Motor neuron (in vitro differentiated cells): ENCODE results near the gene CARMIL1. TPM values are rescaled to one million over a fixed set of nuclear protein-coding genes. Genes with fewer than 3 reads are reported as not detected.
"Not testable (repeated sequence)": the region's sequence is repeated elsewhere in the genome, so short reads cannot be mapped to it uniquely, and the experiment has no call there.

Source experiments
- ATAC-seq, 8 experiments: fragments of 200-7000 bp; cut with Tn5 transposase; replicated peaks in 6 of 8; 2 replicates each; pipeline ENCODE4 v1.8.0; 2021; ENCODE audit warnings: mild to moderate bottlenecking in 8 of 8, moderate library complexity in 8 of 8
- H3K27ac ChIP-seq, 2 donors: fragments of 250-450 bp; sonication (Bioruptor Pico); 2 replicates each; pipeline ENCODE4 v1.9.0; 2021; ENCODE audit warnings: antibody characterized with exemption in 2 of 2, mild to moderate bottlenecking in 2 of 2, moderate library complexity in 1 of 2
- H3K4me1 ChIP-seq, 2 donors: fragments of 250-450 bp; sonication (Bioruptor Pico); replicated peaks in 1 of 2; 2 replicates each; pipeline ENCODE4 v1.6.1; 2021; ENCODE audit warnings: antibody characterized with exemption in 2 of 2, mild to moderate bottlenecking in 2 of 2, moderate library complexity in 1 of 2
- H3K4me3 ChIP-seq, 5 donors: fragments of 250-450 bp; sonication (Bioruptor Pico); 2 replicates each; pipeline ENCODE4 v1.9.0; 2021; ENCODE audit warnings: antibody characterized with exemption in 5 of 5, mild to moderate bottlenecking in 5 of 5, moderate library complexity in 4 of 5
- WGBS, 10 experiments: fragments of 450-650 bp; shearing (Covaris generic); methylation state at CpG; one replicate each; pipeline ENCODE4 v1.0.0; 2022; 5-methylcytosine and 5-hydroxymethylcytosine counted together
- in situ Hi-C, 9 experiments: fragments of 400-800 bp; cut with MboI; loops; one replicate each; pipeline ENCODE4 v1.15.0; 2021; ENCODE audit warnings: low sequenced_read_pairs in 9 of 9, low pct_unique_long_range_greater_than_20kb in 2 of 9; ENCODE audit not compliant: unreplicated experiment in 9 of 9
- total RNA-seq, 8 experiments: library from RNA; unstranded; fragments of 300-600 nt; gene quantifications; 2 replicates each; pipeline versions ENCODE4 v1.2.3 to v1.2.4, GENCODE V29; 2022

The CARMIL1 gene
- total RNA-seq, 8 experiments from 2014 or later = 1.7 to 52.5 (median 6.4) TPM

DNA sequence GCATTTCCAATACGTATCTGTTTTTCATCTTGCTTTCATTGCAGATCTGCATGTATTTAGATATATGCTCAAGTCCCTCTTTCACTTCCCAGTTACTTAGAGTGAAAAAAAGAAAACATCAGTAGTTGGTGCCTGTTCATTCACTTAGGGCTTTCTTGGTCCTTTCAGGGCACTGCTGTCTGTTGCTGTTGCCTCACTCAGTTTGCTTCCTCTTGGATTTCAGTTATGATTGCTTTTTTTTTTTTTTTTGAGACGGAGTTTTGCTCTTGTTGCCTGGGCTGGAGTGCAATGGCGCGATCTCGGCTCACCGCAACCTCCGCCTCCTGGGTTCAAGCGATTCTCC, 19.3 kb downstream of the CARMIL1 start:
- not testable (repeated sequence) for ATAC-seq

DNA sequence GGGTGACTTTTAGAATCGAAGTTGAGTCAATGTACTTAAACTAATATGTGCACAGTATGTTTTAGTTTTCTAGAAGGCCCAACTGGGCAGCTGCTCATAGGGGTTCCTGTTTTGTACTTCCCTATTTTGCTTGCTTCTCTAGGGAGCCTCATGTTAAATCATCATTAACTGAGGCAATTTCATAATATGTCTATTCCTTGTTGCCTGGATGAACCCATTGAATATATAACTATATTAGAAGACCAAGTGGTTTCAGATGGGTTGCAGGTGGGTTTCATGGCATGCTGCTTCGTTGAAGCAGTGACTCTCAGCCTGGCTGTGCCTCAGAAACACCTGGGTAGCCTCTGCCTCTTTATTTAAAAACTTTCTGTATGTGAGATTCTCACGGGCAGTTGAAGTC, 22.2 kb downstream of the CARMIL1 start:
- no peak for ATAC-seq
- WGBS, 10 experiments = 55 to 100% (median 78%) methylated on average over 1 to 3 of the region's 3 CpGs; no CpG with 5 or more reads in 3 of the 10 experiments
- no peak overlapping the region for H3K4me3 ChIP-seq
- peaks cover 8 to 10% of the 10 kb centered on the region in 2 donors for H3K4me1 ChIP-seq
- in situ Hi-C loops = no loop called here
- H3K27ac ChIP-seq = no peak overlapping the region

More for the DNA sequence above, 19.3 kb downstream of the CARMIL1 start:
- WGBS, 10 experiments = 80 to 100% (median 95%) methylated on average over 1 to 8 of the region's 8 CpGs; no CpG with 5 or more reads in 1 of the 10 experiments
- peaks cover 8 to 10% of the 10 kb centered on the region in 2 donors for H3K4me1 ChIP-seq
- in situ Hi-C loops, H3K4me3 ChIP-seq, H3K27ac ChIP-seq: not testable (repeated sequence)

DNA sequence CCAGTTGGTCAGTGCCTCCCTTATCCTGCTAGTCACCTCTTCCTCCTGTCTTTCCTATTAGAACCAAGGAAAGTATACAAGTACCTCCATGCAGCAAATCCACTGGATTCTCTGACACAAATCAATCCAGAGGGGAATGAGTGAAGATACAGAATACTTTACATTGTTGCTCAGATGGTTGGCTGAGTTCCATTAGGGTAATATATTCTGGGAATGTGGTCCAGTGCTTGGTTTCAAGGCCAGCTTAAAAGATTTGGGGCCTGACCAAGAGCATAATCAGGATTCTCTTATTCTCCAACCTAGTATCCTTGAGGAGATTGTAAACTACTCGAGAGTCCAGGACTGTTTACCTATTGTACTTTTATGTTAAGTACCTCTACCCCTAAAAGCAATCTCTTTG, 23.0 kb downstream of the CARMIL1 start:
- no peak overlapping the region for H3K4me3 ChIP-seq
- H3K4me1 ChIP-seq = peaks cover 8 to 10% of the 10 kb centered on the region in 2 donors
- ATAC-seq = no peak
- WGBS, 10 experiments = 20 to 100% (median 73%) methylated on average over 1 of the region's 1 CpG; no CpG with 5 or more reads in 6 of the 10 experiments
- no peak overlapping the region for H3K27ac ChIP-seq
- in situ Hi-C loops = no loop called here

DNA sequence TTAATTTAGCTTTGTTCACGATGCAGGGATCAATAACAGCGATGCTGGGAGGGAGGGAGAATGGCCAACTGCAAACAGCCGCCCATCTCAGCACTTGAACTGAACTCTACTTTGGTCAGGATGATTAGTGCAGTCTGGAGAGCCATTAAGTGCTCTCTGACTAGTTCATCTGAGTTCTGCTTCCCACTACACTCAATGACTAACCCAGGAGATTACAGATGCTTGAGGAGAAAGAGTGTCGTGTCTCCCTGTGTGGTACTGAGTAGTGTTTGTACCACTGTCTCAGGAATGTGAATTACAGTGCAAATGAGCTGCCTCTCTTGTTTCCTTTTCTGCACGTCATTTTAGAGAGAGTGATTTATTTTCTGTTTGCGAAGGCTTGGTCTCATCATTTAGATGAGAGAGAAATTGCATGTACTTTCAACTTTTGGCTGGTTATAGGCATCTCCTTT, 23.5 kb downstream of the CARMIL1 start:
- Histone ChIP-seq H3K4me3 (no peak overlapping the region), H3K4me1 (peaks cover 8 to 10% of the 10 kb centered on the region in 2 donors), H3K27ac (no peak overlapping the region)
- ATAC-seq = peak; percentile 72 to 99 (median 92)
- in situ Hi-C loops = no loop called here
- WGBS, 10 experiments = 0 to 67% (median 35%) methylated on average over 1 to 5 of the region's 6 CpGs; no CpG with 5 or more reads in 1 of the 10 experiments

DNA sequence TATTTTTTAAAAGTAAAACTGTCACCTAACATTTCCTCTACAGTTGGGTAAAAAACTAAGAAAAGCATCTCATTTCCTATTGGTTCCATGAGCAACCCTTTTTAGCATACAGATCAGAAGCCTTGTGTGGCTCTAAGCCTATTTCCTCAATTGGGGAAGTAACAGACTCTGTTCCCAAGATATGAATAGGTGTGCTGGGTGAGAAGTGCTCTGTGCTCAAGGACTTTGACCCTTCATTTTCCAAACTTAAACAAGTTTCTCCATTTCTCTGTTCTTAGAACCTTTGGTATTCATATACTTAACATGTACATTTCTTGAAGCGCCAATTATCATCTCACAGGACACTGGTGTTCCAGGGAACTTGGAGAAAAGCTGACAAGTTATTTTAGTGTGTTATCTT, 24.1 kb downstream of the CARMIL1 start:
- peak in 1 of 8 experiments; percentile 16 for ATAC-seq
- H3K27ac ChIP-seq = no peak overlapping the region
- H3K4me3 ChIP-seq = no peak overlapping the region
- in situ Hi-C loops = no loop called here
- peaks cover 8 to 10% of the 10 kb centered on the region in 2 donors for H3K4me1 ChIP-seq
- WGBS, 10 experiments = 67 to 100% (median 100%) methylated on average over 1 of the region's 1 CpG; no CpG with 5 or more reads in 2 of the 10 experiments

DNA sequence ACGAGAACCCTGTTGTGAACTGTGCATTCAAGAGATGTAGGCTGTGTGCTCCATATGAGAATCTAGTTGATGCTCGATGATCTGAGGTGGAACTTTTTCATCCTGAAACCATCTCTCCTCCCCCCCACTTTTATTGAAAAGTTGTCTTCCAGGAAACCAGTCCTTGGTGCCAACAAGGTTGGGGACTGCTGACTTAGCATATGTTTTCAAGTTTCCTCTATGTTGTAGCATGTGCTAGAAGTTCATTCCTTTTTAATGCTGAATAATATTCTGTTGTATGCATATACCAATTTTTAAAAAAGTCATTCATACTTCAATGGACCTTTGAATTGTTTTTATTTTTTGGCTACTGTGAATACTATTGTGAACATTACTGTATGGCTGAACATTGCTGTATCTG, 27.2 kb downstream of the CARMIL1 start:
- no peak for ATAC-seq
- Histone ChIP-seq H3K4me1 (peaks cover 8 to 10% of the 10 kb centered on the region in 2 donors), H3K27ac (no peak overlapping the region), H3K4me3 (no peak overlapping the region)
- in situ Hi-C loops = no loop called here
- 82 to 100% (median 90%) methylated on average over 1 to 2 of the region's 2 CpGs; no CpG with 5 or more reads in 5 of the 10 experiments for WGBS, 10 experiments

DNA sequence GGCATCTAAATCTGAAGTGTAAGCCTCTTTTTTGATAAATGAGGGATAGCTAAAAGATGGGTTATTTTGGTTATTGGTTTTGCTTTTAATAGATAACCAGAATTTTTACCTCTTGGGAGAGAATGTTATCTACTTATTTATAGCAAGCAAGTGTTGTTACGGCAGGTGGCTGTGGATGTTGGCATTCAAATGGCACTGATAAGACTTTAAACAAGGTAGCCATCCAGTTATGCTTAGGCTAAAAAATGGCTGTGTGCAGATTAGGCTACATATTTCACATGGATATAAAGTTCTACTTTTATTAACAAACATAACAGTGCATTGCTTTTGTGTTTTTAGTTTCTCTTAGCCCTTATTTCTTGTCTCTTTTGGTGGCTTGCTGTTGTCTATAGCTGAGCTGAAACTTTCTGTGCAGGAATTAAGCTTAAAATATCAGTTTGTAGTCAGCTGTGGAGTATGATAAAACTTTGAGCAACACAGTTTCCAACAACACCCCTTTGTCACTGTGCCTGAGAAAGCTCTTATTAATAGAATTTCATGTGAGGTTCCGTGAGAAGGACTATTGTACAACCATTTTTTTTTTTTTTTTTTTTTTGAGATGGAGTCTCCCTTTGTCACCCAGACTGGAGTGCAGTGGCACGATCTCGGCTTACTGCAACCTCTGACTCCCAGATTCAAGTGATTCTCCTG, 28.8 kb downstream of the CARMIL1 start:
- WGBS, 10 experiments = 59 to 100% (median 88%) methylated on average over 1 to 4 of the region's 4 CpGs
- Histone ChIP-seq H3K4me1 (peaks cover under 1 to 2% of the 10 kb centered on the region in 2 donors), H3K4me3 (no peak overlapping the region), H3K27ac (no peak overlapping the region)
- in situ Hi-C loops = no loop called here
- ATAC-seq = no peak

DNA sequence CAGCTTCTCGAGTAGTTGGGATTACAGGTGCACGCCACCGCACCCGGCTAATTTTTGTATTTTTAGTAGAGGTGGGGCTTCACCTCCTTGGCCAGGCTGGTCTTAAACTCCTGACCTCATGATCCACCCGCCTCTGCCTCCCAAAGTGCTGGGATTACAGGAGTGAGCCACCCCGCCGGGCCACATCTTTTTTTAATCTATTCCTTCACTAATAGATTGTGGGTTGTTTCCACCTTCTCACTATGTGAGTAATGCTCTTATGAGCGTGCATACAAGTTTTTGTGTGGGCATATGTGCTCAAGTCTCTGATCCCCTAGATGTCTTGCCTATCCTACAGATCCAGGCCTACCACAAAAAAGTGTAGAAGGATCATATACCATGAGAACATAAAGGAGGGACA, 30.7 kb downstream of the CARMIL1 start:
- no peak for ATAC-seq
- Histone ChIP-seq H3K27ac (no peak overlapping the region), H3K4me1 (no peaks in the 10 kb centered on the region), H3K4me3 (no peak overlapping the region)
- in situ Hi-C loops = no loop called here
- WGBS, 10 experiments = 56 to 94% (median 80%) methylated on average over 3 to 7 of the region's 8 CpGs; no CpG with 5 or more reads in 3 of the 10 experiments

DNA sequence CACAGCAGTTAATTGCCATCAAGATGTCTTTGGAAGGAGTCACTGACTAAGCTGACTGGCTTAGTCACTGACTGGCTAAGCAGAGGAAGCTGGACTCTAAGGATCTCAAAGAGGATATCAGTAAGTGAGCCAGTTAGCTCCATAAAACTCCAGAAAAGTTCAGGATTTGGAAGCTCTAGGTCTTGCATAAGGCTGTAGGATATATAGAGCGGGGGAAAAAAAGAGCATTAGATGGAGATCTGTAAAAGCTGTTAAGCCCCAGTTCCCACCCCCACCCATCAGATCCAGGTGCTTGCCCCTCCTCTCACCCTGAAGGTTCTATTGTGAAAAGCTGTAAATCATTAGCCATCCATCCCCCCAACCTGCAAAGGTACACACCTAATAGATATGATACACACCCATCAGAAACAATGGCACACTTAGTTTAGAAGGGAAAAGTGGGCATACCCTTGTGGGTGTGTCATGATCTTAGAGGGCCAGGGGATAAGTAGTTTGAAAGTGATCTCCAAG, 32.2 kb downstream of the CARMIL1 start:
- Histone ChIP-seq H3K27ac (no peak overlapping the region), H3K4me3 (no peak overlapping the region), H3K4me1 (no peaks in the 10 kb centered on the region)
- WGBS, 10 experiments = 20 to 100% (median 100%) methylated on average over 1 of the region's 1 CpG; no CpG with 5 or more reads in 5 of the 10 experiments
- in situ Hi-C loops = no loop called here
- peak in 2 of 8 experiments; percentile 9 to 41 for ATAC-seq

DNA sequence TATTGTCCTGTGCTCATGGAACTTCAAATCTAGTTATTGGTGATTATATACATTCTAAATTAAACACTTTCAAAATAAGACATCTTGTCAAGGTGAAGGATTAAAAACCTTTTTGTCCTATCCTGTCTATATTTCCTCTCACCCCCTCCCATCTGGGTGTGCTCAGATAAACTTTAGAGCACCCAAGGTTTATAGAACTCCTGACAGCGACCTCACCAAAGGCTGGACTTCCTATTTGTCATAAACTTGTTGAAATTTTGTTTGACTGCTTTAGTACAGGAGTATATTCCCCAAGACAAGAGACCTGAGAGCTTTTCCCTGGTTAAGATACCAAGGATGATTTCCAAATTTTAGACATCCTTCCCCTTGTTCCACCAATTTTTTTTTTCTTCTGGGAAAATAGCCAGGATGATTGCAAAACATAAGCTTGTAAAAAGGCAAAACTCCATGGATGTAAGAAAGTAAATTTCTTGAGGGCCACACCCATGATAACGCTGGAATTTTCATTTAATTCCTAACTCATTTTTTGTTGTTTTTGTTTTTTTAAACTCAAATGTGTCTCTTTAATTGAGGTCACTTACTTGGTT, 33.0 kb downstream of the CARMIL1 start:
- H3K27ac ChIP-seq = no peak overlapping the region
- H3K4me3 ChIP-seq = no peak overlapping the region
- in situ Hi-C loops = no loop called here
- WGBS, 10 experiments = 17 to 88% (median 66%) methylated on average over 1 to 2 of the region's 2 CpGs; no CpG with 5 or more reads in 1 of the 10 experiments
- H3K4me1 ChIP-seq = no peaks in the 10 kb centered on the region
- peak in 3 of 8 experiments; percentile 11 to 41 (median 22) for ATAC-seq

DNA sequence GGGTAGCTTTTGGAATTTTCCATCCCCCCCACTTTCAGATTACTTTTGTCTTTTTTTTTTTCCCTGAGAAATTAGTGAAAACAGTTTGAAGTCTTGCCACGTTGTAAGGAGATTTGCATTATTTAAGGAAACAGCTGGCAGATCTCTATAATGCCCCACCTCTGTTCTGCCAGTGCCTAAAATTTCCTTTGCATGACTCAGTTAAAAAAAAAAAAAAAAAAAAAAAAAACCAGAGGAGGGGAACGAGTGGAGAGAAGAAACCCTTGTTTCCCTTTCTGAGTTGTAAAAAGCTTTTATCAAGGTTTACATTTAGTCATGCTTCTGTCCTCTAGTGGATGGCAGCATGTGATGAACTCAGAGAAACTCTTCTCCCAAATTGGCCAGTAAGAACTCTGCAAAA, 33.5 kb downstream of the CARMIL1 start:
- no peak overlapping the region for H3K27ac ChIP-seq
- peak in 3 of 8 experiments; percentile 38 to 73 (median 67) for ATAC-seq
- H3K4me1 ChIP-seq = no peaks in the 10 kb centered on the region

DNA sequence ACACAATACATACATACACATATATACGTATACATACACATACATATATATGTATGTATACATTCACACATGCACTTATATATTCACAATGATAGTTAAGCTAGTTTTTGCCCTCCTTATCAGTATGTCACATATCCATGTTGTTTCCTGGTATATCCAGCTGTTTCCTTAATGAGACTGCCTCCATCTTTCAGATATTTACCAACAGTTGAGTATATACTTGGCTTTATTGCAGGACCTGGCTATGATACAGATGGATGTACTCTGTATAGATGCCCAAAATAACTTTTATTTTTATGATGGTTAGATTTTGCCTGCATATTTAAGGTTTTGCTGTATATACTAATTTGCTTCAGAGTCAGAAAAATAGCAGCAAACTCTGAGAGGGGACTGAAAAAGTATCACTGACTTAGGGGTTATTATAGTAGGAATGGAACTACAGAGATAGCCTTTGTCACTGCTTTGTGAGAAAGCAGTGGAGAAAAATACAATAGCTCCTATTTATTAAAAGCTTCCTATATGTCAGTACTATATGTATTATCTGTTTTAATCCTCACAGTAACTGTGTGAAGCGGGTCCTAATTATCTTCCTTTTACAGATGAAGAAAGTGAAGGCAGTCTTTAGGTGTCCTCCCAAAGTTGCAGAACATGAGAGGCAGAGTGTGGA, 35.5 kb downstream of the CARMIL1 start:
- Histone ChIP-seq H3K4me3 (no peak overlapping the region), H3K27ac (no peak overlapping the region), H3K4me1 (no peaks in the 10 kb centered on the region)
- no peak for ATAC-seq
- in situ Hi-C loops = no loop called here
- WGBS, 10 experiments = 71 to 100% (median 100%) methylated on average over 1 to 2 of the region's 2 CpGs

More for the DNA sequence above, 33.5 kb downstream of the CARMIL1 start:
- WGBS, 10 experiments = 0 to 50% (median 3%) methylated on average over 1 to 2 of the region's 2 CpGs
- in situ Hi-C loops = no loop called here
- no peak overlapping the region for H3K4me3 ChIP-seq
